ENCODE data around the gene FGF21.
"Not testable (repeated sequence)": the region's sequence is repeated elsewhere in the genome, so short reads cannot be mapped to it uniquely, and the experiment has no call there.

FGF21 gene

GRCh38 chr19:48715681-48716171 is 39.6 kb upstream of the FGF21 start:
- Histone ChIP-seq H3K27me3 (ENCODE audit: insufficient read depth, low read length, poor library complexity) (no peaks in the 10 kb centered on the region), H3K4me1 (ENCODE audit: insufficient read depth, low read length) (peaks cover 30% of the 10 kb centered on the region), H3K36me3 (ENCODE audit: insufficient read depth, low read length) (no peaks in the 10 kb centered on the region), H3K4me2 (ENCODE audit: insufficient read depth, low read length) (peak overlapping the region; percentile 83), H4K20me1 (ENCODE audit: insufficient read depth, low read length) (no peaks in the 10 kb centered on the region), H3K9ac (ENCODE audit: low read depth, low read length) (peak overlapping the region; percentile 86; the same call in 1 of the 2 replicates), H3K4me3 (ENCODE audit: low read depth in 1 of 2, low read length in 2 of 2) (no peak overlapping the region), H3K27ac (ENCODE audit: low read length) (no peak overlapping the region), H3K9me3 (ENCODE audit: insufficient read depth, low read length, severe bottlenecking) (no peaks in the 10 kb centered on the region), H3K79me2 (ENCODE audit: insufficient read depth, low read length) (peaks cover 14% of the 10 kb centered on the region), H2AFZ (ENCODE audit: low read depth, low read length) (no peak overlapping the region)
- ATAC-seq (ENCODE audit: insufficient read depth, low read depth) (no peak), DNase-seq (no peak)
- TF ChIP-seq EZH2 (IDR thresholded peaks at IDR 0.05; ENCODE audit: borderline replicate concordance, low read depth, low read length, severe bottlenecking), result no peak
- TF ChIP-seq CTCF (IDR thresholded peaks at IDR 0.05; ENCODE audit: borderline replicate concordance, extremely low read depth, low read length, poor library complexity, severe bottlenecking), result no peak

- H3K79me2 ChIP-seq (ENCODE audit: insufficient read depth, low read length), result peaks cover 14% of the 10 kb centered on the region
- no peaks in the 10 kb centered on the region for H3K27me3 ChIP-seq (ENCODE audit: insufficient read depth, low read length, poor library complexity)
- H2AFZ ChIP-seq (ENCODE audit: low read depth, low read length), result no peak overlapping the region
- DNase-seq (no peak), ATAC-seq (ENCODE audit: insufficient read depth, low read depth) (no peak)
- H3K4me1 ChIP-seq (ENCODE audit: insufficient read depth, low read length), result peaks cover 37% of the 10 kb centered on the region
- no peak overlapping the region for H3K4me2 ChIP-seq (ENCODE audit: insufficient read depth, low read length)
- no peaks in the 10 kb centered on the region for H3K9me3 ChIP-seq (ENCODE audit: insufficient read depth, low read length, severe bottlenecking)
- H3K4me3 ChIP-seq (ENCODE audit: low read depth in 1 of 2, low read length in 2 of 2), result no peak overlapping the region
- H3K9ac ChIP-seq (ENCODE audit: low read depth, low read length), result no peak overlapping the region
- no peaks in the 10 kb centered on the region for H3K36me3 ChIP-seq (ENCODE audit: insufficient read depth, low read length)
- no peak overlapping the region for H3K27ac ChIP-seq (ENCODE audit: low read length)
- no peaks in the 10 kb centered on the region for H4K20me1 ChIP-seq (ENCODE audit: insufficient read depth, low read length)
- no peak for TF ChIP-seq CTCF (IDR thresholded peaks at IDR 0.05; ENCODE audit: borderline replicate concordance, extremely low read depth, low read length, poor library complexity, severe bottlenecking)
- no peak for TF ChIP-seq EZH2 (IDR thresholded peaks at IDR 0.05; ENCODE audit: borderline replicate concordance, low read depth, low read length, severe bottlenecking)
These were observed 38.6 kb upstream of the FGF21 start for GRCh38 chr19:48716562-48717291.

GRCh38 chr19:48718106-48718505 is 37.2 kb upstream of the FGF21 start:
- H3K27me3 ChIP-seq (ENCODE audit: insufficient read depth, low read length, poor library complexity); H3K4me2 ChIP-seq (ENCODE audit: insufficient read depth, low read length); H3K9ac ChIP-seq (ENCODE audit: low read depth, low read length); H4K20me1 ChIP-seq (ENCODE audit: insufficient read depth, low read length); H2AFZ ChIP-seq (ENCODE audit: low read depth, low read length); H3K4me3 ChIP-seq (ENCODE audit: low read depth in 1 of 2, low read length in 2 of 2); H3K27ac ChIP-seq (ENCODE audit: low read length); H3K36me3 ChIP-seq (ENCODE audit: insufficient read depth, low read length); DNase-seq; H3K9me3 ChIP-seq (ENCODE audit: insufficient read depth, low read length, severe bottlenecking); ATAC-seq (ENCODE audit: insufficient read depth, low read depth): not testable (repeated sequence)
- peaks cover 35% of the 10 kb centered on the region for H3K4me1 ChIP-seq (ENCODE audit: insufficient read depth, low read length)
- H3K79me2 ChIP-seq (ENCODE audit: insufficient read depth, low read length), result peaks cover 14% of the 10 kb centered on the region

- no peak overlapping the region for H2AFZ ChIP-seq (ENCODE audit: low read depth, low read length)
- H3K27me3 ChIP-seq (ENCODE audit: insufficient read depth, low read length, poor library complexity), result no peaks in the 10 kb centered on the region
- ATAC-seq (ENCODE audit: insufficient read depth, low read depth), result no peak
- H3K27ac ChIP-seq (ENCODE audit: low read length), result no peak overlapping the region
- no peak overlapping the region for H3K9ac ChIP-seq (ENCODE audit: low read depth, low read length)
- no peak overlapping the region for H3K4me3 ChIP-seq (ENCODE audit: low read depth in 1 of 2, low read length in 2 of 2)
- no peaks in the 10 kb centered on the region for H4K20me1 ChIP-seq (ENCODE audit: insufficient read depth, low read length)
- peaks cover 10% of the 10 kb centered on the region for H3K79me2 ChIP-seq (ENCODE audit: insufficient read depth, low read length)
- no peak for DNase-seq
- no peaks in the 10 kb centered on the region for H3K9me3 ChIP-seq (ENCODE audit: insufficient read depth, low read length, severe bottlenecking)
- TF ChIP-seq CTCF (IDR thresholded peaks at IDR 0.05; ENCODE audit: borderline replicate concordance, extremely low read depth, low read length, poor library complexity, severe bottlenecking), result no peak
- no peak for TF ChIP-seq EZH2 (IDR thresholded peaks at IDR 0.05; ENCODE audit: borderline replicate concordance, low read depth, low read length, severe bottlenecking)
- no peaks in the 10 kb centered on the region for H3K36me3 ChIP-seq (ENCODE audit: insufficient read depth, low read length)
- no peak overlapping the region for H3K4me2 ChIP-seq (ENCODE audit: insufficient read depth, low read length)
- peaks cover 30% of the 10 kb centered on the region for H3K4me1 ChIP-seq (ENCODE audit: insufficient read depth, low read length)
These were observed 36.6 kb upstream of the FGF21 start for GRCh38 chr19:48718711-48719231.
